Activated naive CD4-positive, alpha-beta T cell treated with anti-CD3 and anti-CD28 coated beads, Interleukin-2, amount 50 U/mL, for 16 hours (primary cell): Measurements from ENCODE around the gene NR1I2.

Experiments
- DNase-seq: peaks from one replicate; pipeline ENCODE4 v3.0.0-alpha.2; 2020

NR1I2 gene

DNA sequence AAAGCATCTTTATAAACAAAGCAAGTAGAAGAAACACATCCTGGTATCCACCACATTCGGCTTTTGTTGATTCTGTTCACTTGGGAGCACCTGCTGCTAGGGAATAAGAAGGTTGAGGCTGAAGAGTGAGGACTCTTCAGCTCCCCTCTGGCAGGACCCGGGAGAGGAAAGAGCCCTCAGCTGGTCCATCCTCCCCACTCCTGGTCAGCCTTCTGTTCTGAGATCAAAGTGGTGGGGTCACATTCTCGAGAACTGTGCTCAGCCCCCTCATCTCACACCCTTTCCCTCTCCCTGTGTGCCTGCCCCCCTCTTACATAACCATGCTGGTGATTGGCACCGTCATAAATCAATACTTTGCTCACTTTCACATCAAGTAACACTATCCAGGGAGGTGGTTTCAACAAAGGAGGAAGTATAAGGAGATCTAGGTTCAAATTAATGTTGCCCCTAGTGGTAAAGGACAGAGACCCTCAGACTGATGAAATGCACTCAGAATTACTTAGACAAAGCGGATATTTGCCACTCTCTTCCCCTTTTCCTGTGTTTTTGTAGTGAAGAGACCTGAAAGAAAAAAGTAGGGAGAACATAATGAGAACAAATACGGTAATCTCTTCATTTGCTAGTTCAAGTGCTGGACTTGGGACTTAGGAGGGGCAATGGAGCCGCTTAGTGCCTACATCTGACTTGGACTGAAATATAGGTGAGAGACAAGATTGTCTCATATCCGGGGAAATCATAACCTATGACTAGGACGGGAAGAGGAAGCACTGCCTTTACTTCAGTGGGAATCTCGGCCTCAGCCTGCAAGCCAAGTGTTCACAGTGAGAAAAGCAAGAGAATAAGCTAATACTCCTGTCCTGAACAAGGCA lies at the start of gene NR1I2:
Gene NR1I2, plus strand, starts transcription at position 772 of the 869 bp plus-strand sequence.
- no peak for DNase-seq

- no peak for DNase-seq
These were observed 48.1 kb upstream of the NR1I2 start for GRCh38 chr3:119733812-119734211.

DNA sequence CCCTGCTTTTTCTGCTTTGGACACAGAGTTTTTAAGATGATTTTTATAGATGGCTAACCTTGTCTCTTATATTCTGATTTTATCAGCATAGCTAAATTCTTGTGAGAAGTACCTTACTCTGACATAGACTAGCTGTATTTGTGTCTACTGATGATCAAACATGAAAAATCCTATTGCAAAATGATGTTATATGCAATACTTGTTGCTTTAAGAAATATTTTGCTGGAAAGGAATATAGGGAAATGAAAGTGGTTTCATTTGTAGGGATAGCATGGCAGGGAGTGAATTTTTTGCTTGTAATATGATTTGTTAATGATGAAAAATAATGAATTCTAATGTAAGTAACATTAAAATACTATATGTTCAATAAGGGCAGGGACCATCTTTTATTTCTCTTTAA lies 43.2 kb upstream of the NR1I2 start:
- DNase-seq, result no peak

DNA sequence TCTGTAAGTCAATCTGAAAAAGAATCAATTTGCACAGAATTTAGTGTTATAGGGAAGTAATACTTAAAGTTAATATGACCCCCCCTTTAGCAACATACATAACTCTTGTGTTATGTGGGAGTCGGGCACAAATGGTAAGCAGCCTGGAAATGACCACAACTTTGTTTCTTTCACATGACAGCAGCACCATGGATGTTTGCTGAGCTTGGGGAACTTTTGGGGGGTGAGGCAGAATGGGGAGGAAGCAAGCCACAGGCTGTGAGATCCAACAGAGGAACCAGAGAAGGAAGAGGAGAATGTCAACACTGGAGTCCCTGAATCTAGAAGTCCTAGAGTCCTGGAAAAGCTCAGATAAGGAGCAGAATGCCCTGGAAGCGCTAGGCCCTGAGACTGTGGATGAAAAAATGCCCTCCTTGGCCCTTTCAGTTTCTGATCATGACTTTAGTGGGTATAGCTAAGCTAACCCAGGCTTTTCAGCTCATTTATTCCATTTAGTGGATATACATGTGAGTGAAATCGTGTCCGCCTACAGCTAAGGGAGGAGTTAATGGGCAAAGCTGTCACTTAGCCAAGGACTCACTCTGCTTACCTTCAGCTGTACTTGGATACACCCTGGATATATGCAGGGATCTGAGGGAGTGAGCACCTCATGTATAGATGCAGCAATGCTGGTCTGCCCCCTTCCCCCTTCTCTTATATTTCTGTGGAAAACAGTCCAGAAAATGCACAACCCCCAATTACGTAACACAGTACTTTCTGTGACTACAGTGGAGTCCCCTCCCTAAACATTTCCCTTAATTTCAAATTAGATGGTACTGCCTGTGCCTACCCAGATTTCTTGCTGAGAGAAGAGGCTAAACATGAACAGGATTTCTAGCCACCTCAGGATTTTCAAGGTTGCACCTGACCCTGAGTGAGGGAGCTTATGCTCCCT lies 40.0 kb upstream of the NR1I2 start:
- no peak for DNase-seq

GRCh38 chr3:119743921-119744320 lies 38.0 kb upstream of the NR1I2 start:
- DNase-seq, result no peak

DNA sequence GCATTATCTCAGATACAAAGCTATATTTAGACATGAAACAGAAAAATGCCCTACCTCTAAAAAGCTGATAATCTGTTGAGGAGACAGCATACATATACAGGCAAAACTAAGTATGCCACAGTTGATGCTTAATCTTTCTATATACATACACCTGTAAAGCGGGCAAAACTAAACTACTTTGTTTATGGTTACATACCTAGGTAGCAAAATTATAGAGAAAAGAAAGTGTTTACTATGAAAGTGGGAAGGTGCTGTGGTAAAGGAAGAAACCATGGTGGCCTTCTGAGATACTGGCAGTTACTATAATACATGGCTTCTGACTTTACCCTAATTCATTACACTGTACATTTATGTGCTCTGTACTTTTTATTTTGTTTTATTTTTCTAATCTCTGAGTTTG lies 36.0 kb upstream of the NR1I2 start:
- no peak for DNase-seq

GRCh38 chr3:119746423-119746822 lies 35.5 kb upstream of the NR1I2 start:
- no peak for DNase-seq

DNA sequence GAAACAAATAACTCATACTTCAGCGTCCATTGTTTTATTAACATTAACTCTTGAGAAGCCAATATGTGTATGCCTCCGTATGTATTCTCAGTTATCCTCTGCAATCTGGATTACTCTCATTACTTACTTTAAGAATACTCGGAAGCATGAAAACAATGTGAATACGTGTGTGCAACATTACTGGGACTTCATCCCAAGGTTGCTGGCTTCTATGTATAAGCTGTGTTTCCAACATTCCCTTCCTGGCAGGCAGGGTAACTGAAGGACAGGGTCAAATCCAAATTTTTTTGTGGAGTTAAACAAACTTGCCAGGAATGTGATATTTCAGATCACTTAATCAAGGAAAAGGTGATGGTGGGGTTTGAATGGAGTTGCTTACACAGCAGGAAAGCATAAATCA lies 34.5 kb upstream of the NR1I2 start:
- no peak for DNase-seq

- no peak for DNase-seq
These were observed 32.9 kb upstream of the NR1I2 start for GRCh38 chr3:119748991-119749390.

GRCh38 chr3:119751423-119751822 lies 30.5 kb upstream of the NR1I2 start:
- no peak for DNase-seq

GRCh38 chr3:119759962-119760361 lies 21.9 kb upstream of the NR1I2 start:
- DNase-seq, result no peak

DNA sequence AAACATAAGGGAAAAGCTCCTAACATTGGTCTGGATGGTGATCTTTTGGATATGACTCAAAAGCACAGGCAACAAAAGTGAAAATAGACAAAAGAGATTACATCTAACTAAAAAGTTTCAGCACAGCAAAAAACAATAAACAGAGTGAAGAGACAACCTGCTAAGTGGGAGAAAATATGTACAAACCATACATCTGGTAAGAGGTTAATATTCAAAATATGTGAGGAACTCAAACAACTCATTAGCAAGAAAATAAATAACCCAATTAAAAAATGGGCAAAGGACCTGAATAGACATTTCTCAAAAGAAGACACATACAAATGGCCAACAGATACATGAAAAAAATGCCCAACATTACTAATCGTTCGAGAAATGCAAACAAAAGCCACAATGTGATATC lies 19.0 kb upstream of the NR1I2 start:
- DNase-seq, result no peak

GRCh38 chr3:119763466-119763865 lies 18.4 kb upstream of the NR1I2 start:
- DNase-seq, result no peak

DNA sequence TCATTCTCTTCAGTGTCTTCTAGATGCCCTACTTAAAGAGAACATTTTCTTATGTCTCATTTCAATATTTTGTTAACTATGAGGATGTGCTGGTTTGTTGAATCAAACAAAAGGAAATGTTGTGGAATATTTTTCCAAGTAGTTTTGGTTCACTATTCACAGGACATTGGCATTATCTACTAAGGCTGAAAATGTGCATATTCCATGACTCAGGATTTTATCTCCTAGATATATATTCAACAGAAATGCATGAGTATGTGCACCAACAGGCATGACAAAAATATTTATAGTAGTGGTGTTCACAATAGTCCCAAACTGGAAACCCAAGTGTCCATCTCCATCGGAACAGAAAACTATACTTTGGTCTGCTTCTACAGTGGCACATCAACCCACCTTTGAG lies 16.7 kb upstream of the NR1I2 start:
- DNase-seq, result no peak

GRCh38 chr3:119767936-119768601 lies 13.8 kb upstream of the NR1I2 start:
- DNase-seq, result no peak

- no peak for DNase-seq
These were observed 13.1 kb upstream of the NR1I2 start for GRCh38 chr3:119768668-119769393.

DNA sequence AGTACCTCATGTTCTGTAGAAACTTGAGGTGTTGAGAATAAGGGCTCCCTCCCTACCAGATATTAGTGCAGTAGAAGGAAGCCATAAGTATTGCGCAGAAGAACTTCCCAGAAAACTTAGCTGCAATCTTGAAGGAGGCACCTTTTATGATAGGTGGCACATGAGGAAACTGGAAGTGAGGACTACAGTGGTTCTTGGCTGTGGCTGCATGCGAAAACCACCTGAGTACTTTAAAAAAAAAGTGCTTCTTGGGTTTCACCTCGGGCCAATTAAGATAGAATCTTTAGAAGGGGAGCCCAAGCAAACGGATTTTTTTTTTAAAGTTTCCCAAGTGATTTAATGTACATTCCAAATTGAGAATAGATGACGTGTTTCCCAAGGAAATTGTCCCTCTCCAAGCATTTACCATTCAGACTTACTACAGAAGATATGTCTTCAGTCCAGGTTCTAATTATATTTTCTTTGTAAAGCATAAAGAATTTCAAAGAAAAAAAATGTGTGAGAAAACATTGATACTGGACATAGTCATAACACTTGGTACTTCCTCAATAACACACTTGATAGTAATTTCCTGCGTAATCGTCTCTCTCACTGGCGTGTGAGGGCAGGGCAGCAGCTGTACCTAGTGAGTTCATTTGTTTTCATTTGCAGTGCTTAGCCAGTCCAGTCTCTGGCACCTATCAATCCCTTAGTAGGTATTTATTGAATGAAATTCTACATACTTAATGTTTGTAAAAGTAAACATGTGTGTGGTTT lies 12.3 kb upstream of the NR1I2 start:
- no peak for DNase-seq

DNA sequence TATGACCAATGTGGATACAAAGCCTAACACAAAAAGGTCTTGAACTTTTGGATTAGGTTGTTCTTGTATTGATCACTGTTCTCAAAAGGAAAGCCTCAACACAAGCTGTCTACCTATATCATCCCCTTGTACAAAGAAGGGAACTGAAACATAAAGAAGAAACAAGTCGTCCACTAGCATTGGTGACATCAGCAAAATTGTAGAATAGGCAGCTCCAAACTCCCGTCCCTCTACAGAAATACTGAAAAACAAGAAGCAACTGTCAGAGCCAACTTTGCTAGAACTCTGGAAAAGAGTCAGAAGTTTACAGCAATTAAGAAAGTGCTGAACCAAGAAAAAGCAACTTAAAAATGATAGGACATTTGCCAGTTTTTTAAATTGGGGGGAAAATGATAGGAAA lies 7.5 kb upstream of the NR1I2 start:
- no peak for DNase-seq

DNA sequence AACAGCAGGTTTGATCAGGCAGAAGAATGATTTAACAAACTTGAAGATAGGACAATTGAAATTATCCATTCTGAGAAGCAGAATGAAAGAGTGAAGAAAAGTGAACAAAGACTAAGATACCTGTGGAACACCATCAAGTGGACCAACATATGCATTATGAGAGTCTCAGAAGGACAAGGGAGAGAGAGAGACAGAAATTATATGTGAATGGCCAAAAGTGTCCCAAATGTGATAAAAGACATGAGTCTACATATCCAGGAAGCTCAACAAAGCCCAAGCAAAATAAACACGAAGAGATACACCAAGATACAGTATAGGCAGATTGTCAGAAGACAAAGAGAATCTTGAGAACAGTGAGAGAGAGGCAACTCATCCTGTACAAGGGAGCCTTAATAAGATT lies 5.6 kb upstream of the NR1I2 start:
- no peak for DNase-seq

DNA sequence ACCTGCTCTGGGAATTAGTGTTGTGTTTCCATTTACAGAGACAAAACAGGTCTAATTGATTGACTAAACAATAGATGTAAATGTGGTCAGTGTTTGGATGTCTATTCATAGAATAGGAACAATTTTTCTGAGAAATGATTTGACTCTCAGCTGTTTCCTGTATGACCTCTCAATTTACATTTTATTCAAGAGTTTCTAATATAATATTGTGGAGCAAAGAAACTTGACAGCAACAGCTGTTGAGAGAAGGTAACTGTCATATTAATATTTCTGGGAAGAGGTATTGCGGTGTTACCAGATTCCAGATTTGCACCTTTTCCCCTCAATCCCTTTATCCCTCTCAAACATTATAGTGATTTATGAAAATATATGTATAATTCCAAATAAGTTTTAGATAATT lies 3.7 kb upstream of the NR1I2 start:
- DNase-seq, result no peak

GRCh38 chr3:119778811-119779210 lies 3.1 kb upstream of the NR1I2 start:
- no peak for DNase-seq
